ENCODE results near the gene APOL2. TPM values are rescaled to one million over a fixed set of nuclear protein-coding genes. Genes with fewer than 3 reads are reported as not detected.
"Not testable (repeated sequence)": the region's sequence is repeated elsewhere in the genome, so short reads cannot be mapped to it uniquely, and the experiment has no call there.

Gene APOL2
- total RNA-seq, 1 donor = 56.1 TPM

GRCh38 chr22:36277482-36278291, 38.4 kb upstream of the APOL2 start:
- no peaks in the 10 kb centered on the region for H3K9me3 ChIP-seq (ENCODE audit: low read depth, low read length)
- peaks cover 36% of the 10 kb centered on the region for H4K20me1 ChIP-seq (ENCODE audit: insufficient read depth, low read length)
- no peak overlapping the region for H3K4me3 ChIP-seq (ENCODE audit: insufficient read depth, low read length)
- H3K4me2 ChIP-seq (ENCODE audit: insufficient read depth, low read length) = no peak overlapping the region
- no peaks in the 10 kb centered on the region for H3K4me1 ChIP-seq (ENCODE audit: insufficient read depth, low read length)
- H3K27me3 ChIP-seq (ENCODE audit: insufficient read depth, low read length) = no peaks in the 10 kb centered on the region
- H3K79me2 ChIP-seq (ENCODE audit: insufficient read depth, low read length) = peaks cover under 1% of the 10 kb centered on the region
- no peak overlapping the region for H2AFZ ChIP-seq (ENCODE audit: low read length)
- H3K27ac ChIP-seq (ENCODE audit: low read depth, low read length) = no peak overlapping the region
- peak; percentile 82 for DNase-seq (ENCODE audit: insufficient read length, low spot score, missing footprints)
- peak; percentile 70 for TF ChIP-seq CTCF (IDR thresholded peaks at IDR 0.05; ENCODE audit: extremely low read depth, low read depth, low read length)
- H3K36me3 ChIP-seq (ENCODE audit: insufficient read depth, low read length) = peaks cover 33% of the 10 kb centered on the region

GRCh38 chr22:36274531-36274930, 35.2 kb upstream of the APOL2 start:
- no peak overlapping the region for H3K27ac ChIP-seq (ENCODE audit: low read depth, low read length)
- H3K27me3 ChIP-seq (ENCODE audit: insufficient read depth, low read length) = no peaks in the 10 kb centered on the region
- no peaks in the 10 kb centered on the region for H3K4me1 ChIP-seq (ENCODE audit: insufficient read depth, low read length)
- TF ChIP-seq CTCF (IDR thresholded peaks at IDR 0.05; ENCODE audit: extremely low read depth, low read depth, low read length) = no peak
- peaks cover 20% of the 10 kb centered on the region for H4K20me1 ChIP-seq (ENCODE audit: insufficient read depth, low read length)
- H3K4me3 ChIP-seq (ENCODE audit: insufficient read depth, low read length) = no peak overlapping the region
- DNase-seq (ENCODE audit: insufficient read length, low spot score, missing footprints) = no peak
- no peaks in the 10 kb centered on the region for H3K79me2 ChIP-seq (ENCODE audit: insufficient read depth, low read length)
- peaks cover 6% of the 10 kb centered on the region for H3K36me3 ChIP-seq (ENCODE audit: insufficient read depth, low read length)
- H2AFZ ChIP-seq (ENCODE audit: low read length) = no peak overlapping the region
- no peak overlapping the region for H3K4me2 ChIP-seq (ENCODE audit: insufficient read depth, low read length)
- no peaks in the 10 kb centered on the region for H3K9me3 ChIP-seq (ENCODE audit: low read depth, low read length)

- not testable (repeated sequence) for DNase-seq (ENCODE audit: insufficient read length, low spot score, missing footprints); H3K27ac ChIP-seq (ENCODE audit: low read depth, low read length); H4K20me1 ChIP-seq (ENCODE audit: insufficient read depth, low read length); H3K79me2 ChIP-seq (ENCODE audit: insufficient read depth, low read length); H3K4me3 ChIP-seq (ENCODE audit: insufficient read depth, low read length); H3K27me3 ChIP-seq (ENCODE audit: insufficient read depth, low read length); H2AFZ ChIP-seq (ENCODE audit: low read length); H3K36me3 ChIP-seq (ENCODE audit: insufficient read depth, low read length); H3K9me3 ChIP-seq (ENCODE audit: low read depth, low read length); H3K4me1 ChIP-seq (ENCODE audit: insufficient read depth, low read length); H3K4me2 ChIP-seq (ENCODE audit: insufficient read depth, low read length)
Measured at GRCh38 chr22:36271951-36272350, 32.6 kb upstream of the APOL2 start.

- H3K4me2 ChIP-seq (ENCODE audit: insufficient read depth, low read length); H3K9me3 ChIP-seq (ENCODE audit: low read depth, low read length); H3K36me3 ChIP-seq (ENCODE audit: insufficient read depth, low read length); H3K79me2 ChIP-seq (ENCODE audit: insufficient read depth, low read length); DNase-seq (ENCODE audit: insufficient read length, low spot score, missing footprints); H3K27me3 ChIP-seq (ENCODE audit: insufficient read depth, low read length); H3K4me3 ChIP-seq (ENCODE audit: insufficient read depth, low read length); H2AFZ ChIP-seq (ENCODE audit: low read length); H4K20me1 ChIP-seq (ENCODE audit: insufficient read depth, low read length); H3K4me1 ChIP-seq (ENCODE audit: insufficient read depth, low read length); H3K27ac ChIP-seq (ENCODE audit: low read depth, low read length): not testable (repeated sequence)
Measured at GRCh38 chr22:36271231-36271630, 31.9 kb upstream of the APOL2 start.

- TF ChIP-seq CTCF (IDR thresholded peaks at IDR 0.05; ENCODE audit: extremely low read depth, low read depth, low read length) = no peak
- no peak overlapping the region for H3K4me3 ChIP-seq (ENCODE audit: insufficient read depth, low read length)
- no peak overlapping the region for H3K4me2 ChIP-seq (ENCODE audit: insufficient read depth, low read length)
Measured at GRCh38 chr22:36267896-36268485, 28.7 kb upstream of the APOL2 start.

More at GRCh38 chr22:36267896-36268485, 28.7 kb upstream of the APOL2 start:
- H2AFZ ChIP-seq (ENCODE audit: low read length) = no peak overlapping the region
- no peaks in the 10 kb centered on the region for H3K9me3 ChIP-seq (ENCODE audit: low read depth, low read length)
- no peaks in the 10 kb centered on the region for H3K27me3 ChIP-seq (ENCODE audit: insufficient read depth, low read length)
- H3K27ac ChIP-seq (ENCODE audit: low read depth, low read length) = no peak overlapping the region
- no peaks in the 10 kb centered on the region for H3K79me2 ChIP-seq (ENCODE audit: insufficient read depth, low read length)
- no peaks in the 10 kb centered on the region for H3K4me1 ChIP-seq (ENCODE audit: insufficient read depth, low read length)
- no peak for DNase-seq (ENCODE audit: insufficient read length, low spot score, missing footprints)
- H3K36me3 ChIP-seq (ENCODE audit: insufficient read depth, low read length) = no peaks in the 10 kb centered on the region
- H4K20me1 ChIP-seq (ENCODE audit: insufficient read depth, low read length) = no peaks in the 10 kb centered on the region

All from osteoblast (primary cell).